HepG2 (cell line): ENCODE results near the gene ZNF845. TPM values are rescaled to one million over a fixed set of nuclear protein-coding genes. Genes with fewer than 3 reads are reported as not detected.
A peak's percentile ranks its signal among the peaks of the same experiment; 100 is the strongest.

Source experiments
- ATF1 ChIP-seq: IDR thresholded peaks from 2 replicates; pipeline ENCODE4 v1.6.1; 2016; ENCODE audit warnings: mild to moderate bottlenecking, control low read depth
- BCL3 ChIP-seq: sonication (generic); formaldehyde crosslinking; IDR thresholded peaks from 2 replicates; pipeline ENCODE4 v1.5.1; 2020; ENCODE audit warnings: mild to moderate bottlenecking, missing genetic modification reagents, moderate library complexity
- FOXA1 ChIP-seq, 2 experiments: fragments of 450-650 bp in 1 of 2; sonication (generic) in 1 of 2; formaldehyde crosslinking in 1 of 2; IDR thresholded peaks; 2 replicates each; pipeline versions ENCODE4 v1.4.0 to v1.6.1; 2016 to 2020; ENCODE audit warnings: missing genetic modification reagents in 1 of 2
- JUN ChIP-seq: sonication (generic); formaldehyde crosslinking; IDR thresholded peaks from 2 replicates; pipeline ENCODE4 v1.4.0; 2020; ENCODE audit warnings: mild to moderate bottlenecking, missing genetic modification reagents
- STAG1 ChIP-seq: sonication (generic); formaldehyde crosslinking; IDR thresholded peaks from 2 replicates; pipeline ENCODE4 v1.4.0; 2020; ENCODE audit warnings: missing genetic modification reagents
- TBP ChIP-seq: sonication (generic); formaldehyde crosslinking; IDR thresholded peaks from 2 replicates; pipeline ENCODE4 v1.5.0; 2020; ENCODE audit warnings: missing genetic modification reagents
- TRAFD1 ChIP-seq: sonication (generic); formaldehyde crosslinking; IDR thresholded peaks from 2 replicates; pipeline ENCODE4 v1.5.1; 2020; ENCODE audit warnings: missing genetic modification reagents, mild to moderate bottlenecking, borderline replicate concordance
- ZBTB44 ChIP-seq: sonication (generic); formaldehyde crosslinking; IDR thresholded peaks from 2 replicates; pipeline ENCODE4 v1.4.0; 2020; ENCODE audit warnings: missing genetic modification reagents
- ZBTB7B ChIP-seq: sonication (generic); formaldehyde crosslinking; IDR thresholded peaks from 2 replicates; pipeline ENCODE4 v1.4.0; 2020; ENCODE audit warnings: missing genetic modification reagents
- ZFP62 ChIP-seq: sonication (generic); formaldehyde crosslinking; IDR thresholded peaks from 2 replicates; pipeline ENCODE4 v1.4.0; 2020; ENCODE audit warnings: missing genetic modification reagents
- ZFP82 ChIP-seq: sonication (generic); formaldehyde crosslinking; IDR thresholded peaks from 2 replicates; pipeline ENCODE4 v1.5.1; 2020; ENCODE audit warnings: mild to moderate bottlenecking, missing genetic modification reagents, borderline replicate concordance
- ZNF101 ChIP-seq: sonication (generic); formaldehyde crosslinking; IDR thresholded peaks from 2 replicates; pipeline ENCODE4 v1.4.0; 2020; ENCODE audit warnings: mild to moderate bottlenecking, low read depth, missing genetic modification reagents, borderline replicate concordance
- ZNF546 ChIP-seq: sonication (generic); formaldehyde crosslinking; conservative IDR thresholded peaks from 2 replicates; pipeline ENCODE4 v1.8.1; 2023; ENCODE audit warnings: mild to moderate bottlenecking, missing genetic modification reagents
- ZNF850 ChIP-seq: sonication (generic); formaldehyde crosslinking; conservative IDR thresholded peaks from 2 replicates; pipeline ENCODE4 v1.9.0; 2021; ENCODE audit warnings: mild to moderate bottlenecking, missing genetic modification reagents
- polyA plus RNA-seq, 8 experiments: library from polyadenylated mRNA; depleted of rRNA in 3 of 8; stranded (reverse) in 7 of 8; unstranded in 1 of 8; fragments of >200 nt; fragmentation: Illumina TruSeq in 4 of 8; extraction: Trizol in 4 of 8; gene quantifications; 2 replicates each; pipeline versions ENCODE4 v1.2.1 to v1.2.3, GENCODE V29; 2011 to 2016; ENCODE audit warnings: low read depth in 4 of 8, missing spikeins in 1 of 8, mixed read lengths in 1 of 8; ENCODE audit not compliant: insufficient read depth in 1 of 8
- total RNA-seq, 5 experiments: library from RNA; depleted of rRNA; stranded (reverse); fragments of >200 nt; fragmentation: Illumina TruSeq; extraction: Trizol; gene quantifications; 2 replicates each; pipeline ENCODE4 v1.2.3, GENCODE V29; 2016; ENCODE audit warnings: low read depth in 1 of 5
- TF ChIP-seq, protein P1 (sequence below): sonication (generic); formaldehyde crosslinking; IDR thresholded peaks from 2 replicates; pipeline ENCODE4 v1.4.0; 2020; ENCODE audit warnings: mild to moderate bottlenecking, missing genetic modification reagents, borderline replicate concordance
- TF ChIP-seq, protein P2 (sequence below): sonication (generic); formaldehyde crosslinking; IDR thresholded peaks from 2 replicates; pipeline ENCODE4 v1.8.0; 2022; ENCODE audit warnings: missing genetic modification reagents, low read depth, mild to moderate bottlenecking, borderline replicate concordance

The ZNF845 gene
- total and polyA plus RNA-seq, 2 of the 13 experiments (the other 11 are each of a cell fraction or from before 2014, with no cell fraction given) = 1.7 to 9.6 TPM

DNA sequence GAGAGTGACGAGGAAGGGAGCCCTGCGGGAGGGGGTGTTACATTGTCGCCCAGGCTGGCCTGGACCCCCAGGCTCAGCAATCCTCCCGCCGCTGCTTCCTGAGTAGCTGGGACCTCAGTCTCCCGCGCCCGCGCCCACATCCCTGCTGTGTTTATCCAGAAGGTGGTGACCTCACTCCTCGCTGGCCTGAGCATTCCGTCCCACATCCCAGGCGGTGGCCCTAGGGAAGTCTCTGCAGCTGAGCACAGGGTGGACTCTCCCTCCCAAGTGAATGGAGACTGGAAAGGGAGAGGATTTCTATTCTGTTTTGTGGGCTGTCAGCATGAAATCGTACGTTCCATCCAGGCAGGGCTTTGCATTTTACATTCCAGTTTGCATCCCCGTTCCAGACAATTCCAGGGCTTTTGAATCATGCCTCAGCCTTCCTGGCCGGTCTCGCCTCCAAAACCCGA, 61.0 kb downstream of the ZNF845 start (continued):
- no peak for TF ChIP-seq ATF1 (CRISPR knock-in tag)
- TF ChIP-seq, protein P1, sequence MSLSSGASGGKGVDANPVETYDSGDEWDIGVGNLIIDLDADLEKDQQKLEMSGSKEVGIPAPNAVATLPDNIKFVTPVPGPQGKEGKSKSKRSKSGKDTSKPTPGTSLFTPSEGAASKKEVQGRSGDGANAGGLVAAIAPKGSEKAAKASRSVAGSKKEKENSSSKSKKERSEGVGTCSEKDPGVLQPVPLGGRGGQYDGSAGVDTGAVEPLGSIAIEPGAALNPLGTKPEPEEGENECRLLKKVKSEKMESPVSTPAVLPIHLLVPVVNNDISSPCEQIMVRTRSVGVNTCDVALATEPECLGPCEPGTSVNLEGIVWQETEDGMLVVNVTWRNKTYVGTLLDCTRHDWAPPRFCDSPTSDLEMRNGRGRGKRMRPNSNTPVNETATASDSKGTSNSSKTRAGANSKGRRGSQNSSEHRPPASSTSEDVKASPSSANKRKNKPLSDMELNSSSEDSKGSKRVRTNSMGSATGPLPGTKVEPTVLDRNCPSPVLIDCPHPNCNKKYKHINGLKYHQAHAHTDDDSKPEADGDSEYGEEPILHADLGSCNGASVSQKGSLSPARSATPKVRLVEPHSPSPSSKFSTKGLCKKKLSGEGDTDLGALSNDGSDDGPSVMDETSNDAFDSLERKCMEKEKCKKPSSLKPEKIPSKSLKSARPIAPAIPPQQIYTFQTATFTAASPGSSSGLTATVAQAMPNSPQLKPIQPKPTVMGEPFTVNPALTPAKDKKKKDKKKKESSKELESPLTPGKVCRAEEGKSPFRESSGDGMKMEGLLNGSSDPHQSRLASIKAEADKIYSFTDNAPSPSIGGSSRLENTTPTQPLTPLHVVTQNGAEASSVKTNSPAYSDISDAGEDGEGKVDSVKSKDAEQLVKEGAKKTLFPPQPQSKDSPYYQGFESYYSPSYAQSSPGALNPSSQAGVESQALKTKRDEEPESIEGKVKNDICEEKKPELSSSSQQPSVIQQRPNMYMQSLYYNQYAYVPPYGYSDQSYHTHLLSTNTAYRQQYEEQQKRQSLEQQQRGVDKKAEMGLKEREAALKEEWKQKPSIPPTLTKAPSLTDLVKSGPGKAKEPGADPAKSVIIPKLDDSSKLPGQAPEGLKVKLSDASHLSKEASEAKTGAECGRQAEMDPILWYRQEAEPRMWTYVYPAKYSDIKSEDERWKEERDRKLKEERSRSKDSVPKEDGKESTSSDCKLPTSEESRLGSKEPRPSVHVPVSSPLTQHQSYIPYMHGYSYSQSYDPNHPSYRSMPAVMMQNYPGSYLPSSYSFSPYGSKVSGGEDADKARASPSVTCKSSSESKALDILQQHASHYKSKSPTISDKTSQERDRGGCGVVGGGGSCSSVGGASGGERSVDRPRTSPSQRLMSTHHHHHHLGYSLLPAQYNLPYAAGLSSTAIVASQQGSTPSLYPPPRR (CRISPR knock-in tag) = no peak
- no peak; the same call in 1 of the 2 replicates for TF ChIP-seq ZNF546 (CRISPR knock-in tag)
- TF ChIP-seq ZBTB44 (CRISPR knock-in tag) = no peak
- no peak for TF ChIP-seq ZNF101 (CRISPR knock-in tag)
- no peak for TF ChIP-seq JUN
- no peak for TF ChIP-seq ZFP62 (CRISPR knock-in tag)
- TF ChIP-seq BCL3 = no peak
- TF ChIP-seq TBP (CRISPR knock-in tag) = no peak
- TF ChIP-seq, protein P2, sequence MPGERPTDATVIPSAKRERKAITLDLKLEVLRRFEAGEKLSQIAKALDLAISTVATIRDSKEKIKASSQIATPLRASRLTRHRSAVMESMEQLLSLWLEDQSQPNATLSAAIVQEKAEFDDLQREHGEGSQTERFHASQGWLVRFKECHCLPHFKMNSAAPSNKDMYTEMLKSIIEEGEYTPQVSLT (CRISPR knock-in tag) = no peak
- no peak for TF ChIP-seq STAG1 (CRISPR knock-in tag)
- TF ChIP-seq TRAFD1 (CRISPR knock-in tag) = no peak
- no peak for TF ChIP-seq ZBTB7B (CRISPR knock-in tag)
- no peak for TF ChIP-seq ZFP82
- no peak for TF ChIP-seq FOXA1 (IDR thresholded peaks at IDR 0.05)
- 0 out of 2 replicates have a peak, but pooled peaks have one; percentile 7 for TF ChIP-seq FOXA1 (CRISPR knock-in tag; IDR thresholded peaks at IDR 0.05)
- no peak for TF ChIP-seq ZNF850 (CRISPR knock-in tag)
